H9 (cell line): ENCODE data around the gene RIMBP2. TPM values are rescaled to one million over a fixed set of nuclear protein-coding genes. Genes with fewer than 3 reads are reported as not detected.

Experiments used
- DNase-seq: peaks from one replicate; pipeline ENCODE4 v3.0.0-alpha.2; 2017
- H2AFZ ChIP-seq: one replicate; pipeline ENCODE4 v1.6.1; 2013; ENCODE audit warnings: mild to moderate bottlenecking, low read length, control low read depth, moderate library complexity
- H2AK5ac ChIP-seq: 2 replicates; pipeline ENCODE4 v1.6.1; 2013; ENCODE audit warnings: low read length, control low read depth, mixed read lengths; ENCODE audit not compliant: insufficient read length
- H2BK120ac ChIP-seq: one replicate; pipeline ENCODE4 v1.6.1; 2013; ENCODE audit warnings: low read depth, mild to moderate bottlenecking, low read length, control low read depth, inconsistent platforms; ENCODE audit not compliant: poor library complexity, severe bottlenecking
- H2BK12ac ChIP-seq: 2 replicates; pipeline ENCODE4 v1.6.1; 2013; ENCODE audit warnings: low read length, control low read depth, mixed read lengths, low read depth; ENCODE audit not compliant: insufficient read length
- H2BK15ac ChIP-seq: 2 replicates; pipeline ENCODE4 v1.6.1; 2013; ENCODE audit warnings: low read depth, low read length, control low read depth
- H2BK20ac ChIP-seq: one replicate; pipeline ENCODE4 v1.6.1; 2013; ENCODE audit warnings: low read depth, mild to moderate bottlenecking, low read length, control low read depth, inconsistent platforms; ENCODE audit not compliant: poor library complexity, severe bottlenecking
- H2BK5ac ChIP-seq: 2 replicates; pipeline ENCODE4 v1.6.1; 2013; ENCODE audit warnings: low read length, control low read depth, mixed read lengths; ENCODE audit not compliant: insufficient read length
- H3K14ac ChIP-seq: 2 replicates; pipeline ENCODE4 v1.6.1; 2013; ENCODE audit warnings: low read length, control low read depth; ENCODE audit not compliant: insufficient read depth
- H3K18ac ChIP-seq: 2 replicates; pipeline ENCODE4 v1.6.1; 2013; ENCODE audit warnings: low read depth, mild to moderate bottlenecking, mixed read lengths, low read length, control low read depth; ENCODE audit not compliant: insufficient read length
- H3K23ac ChIP-seq: 2 replicates; pipeline ENCODE4 v1.6.1; 2013; ENCODE audit warnings: low read length, control low read depth, mixed read lengths, low read depth; ENCODE audit not compliant: insufficient read length
- H3K23me2 ChIP-seq: 2 replicates; pipeline ENCODE4 v1.6.1; 2013; ENCODE audit warnings: low read depth, mild to moderate bottlenecking, mixed read lengths, low read length, control low read depth; ENCODE audit not compliant: insufficient read length, poor library complexity, severe bottlenecking
- H3K27ac ChIP-seq: 2 replicates; pipeline ENCODE4 v1.5.1; 2013; ENCODE audit warnings: low read length, control low read depth, mixed read lengths, low read depth; ENCODE audit not compliant: insufficient read length
- H3K27me3 ChIP-seq: 2 replicates; pipeline ENCODE4 v1.6.1; 2013; ENCODE audit warnings: low read length, control low read depth, inconsistent platforms; ENCODE audit not compliant: insufficient read depth
- H3K4ac ChIP-seq: 2 replicates; pipeline ENCODE4 v1.6.1; 2013; ENCODE audit warnings: low read depth, mild to moderate bottlenecking, control low read depth, inconsistent platforms, low read length, moderate library complexity
- H3K4me1 ChIP-seq: 2 replicates; pipeline ENCODE4 v1.6.1; 2013; ENCODE audit warnings: low read length, control low read depth, inconsistent platforms; ENCODE audit not compliant: insufficient read depth
- H3K4me2 ChIP-seq: 2 replicates; pipeline ENCODE4 v1.6.1; 2013; ENCODE audit warnings: low read length, control low read depth, mixed read lengths; ENCODE audit not compliant: insufficient read length, insufficient read depth
- H3K56ac ChIP-seq: 2 replicates; pipeline ENCODE4 v1.6.1; 2013; ENCODE audit warnings: low read depth, mild to moderate bottlenecking, mixed read lengths, low read length, control low read depth; ENCODE audit not compliant: insufficient read length
- H3K79me1 ChIP-seq: 2 replicates; pipeline ENCODE4 v1.6.1; 2013; ENCODE audit warnings: low read depth, mild to moderate bottlenecking, moderate library complexity, low read length, control low read depth, inconsistent platforms; ENCODE audit not compliant: insufficient read depth, poor library complexity, severe bottlenecking
- H3K79me2 ChIP-seq: 2 replicates; pipeline ENCODE4 v1.6.1; 2013; ENCODE audit warnings: low read length, control low read depth, inconsistent platforms; ENCODE audit not compliant: insufficient read depth
- H3K9ac ChIP-seq: 2 replicates; pipeline ENCODE4 v1.6.1; 2013; ENCODE audit warnings: low read length, control low read depth, mixed read lengths; ENCODE audit not compliant: insufficient read length; ENCODE audit errors: extremely low read depth
- H3K9me3 ChIP-seq: one replicate; pipeline ENCODE4 v1.6.1; 2013; ENCODE audit warnings: low read depth, low read length, inconsistent platforms; ENCODE audit not compliant: control insufficient read depth
- H3T11ph ChIP-seq: one replicate; pipeline ENCODE4 v1.6.1; 2013; ENCODE audit warnings: mild to moderate bottlenecking, low read length, control low read depth, inconsistent platforms
- H4K20me1 ChIP-seq: one replicate; pipeline ENCODE4 v1.6.1; 2013; ENCODE audit not compliant: control insufficient read depth, insufficient read length, insufficient read depth
- H4K5ac ChIP-seq: 2 replicates; pipeline ENCODE4 v1.6.1; 2013; ENCODE audit warnings: low read depth, mild to moderate bottlenecking, mixed read lengths, low read length, control low read depth; ENCODE audit not compliant: insufficient read length
- H4K8ac ChIP-seq: replicated peaks from 2 replicates; pipeline ENCODE4 v1.6.1; 2013; ENCODE audit warnings: low read length, control low read depth, mixed read lengths, low read depth; ENCODE audit not compliant: insufficient read length
- H4K91ac ChIP-seq: 2 replicates; pipeline ENCODE4 v1.6.1; 2013; ENCODE audit warnings: low read depth, mild to moderate bottlenecking, moderate library complexity, mixed read lengths, low read length, control low read depth; ENCODE audit not compliant: insufficient read length
- H3K27ac Mint-ChIP-seq, 3 experiments: 2 replicates in 2 of 3; 3 replicates in 1 of 3; pipeline ENCODE4 v1.8.0; 2020 to 2021; ENCODE audit warnings: mixed read lengths in 3 of 3, mild to moderate bottlenecking in 1 of 3, moderate library complexity in 1 of 3
- H3K27me3 Mint-ChIP-seq: 2 replicates; pipeline ENCODE4 v1.8.0; 2021; ENCODE audit warnings: low read depth, mild to moderate bottlenecking, moderate library complexity, mixed read lengths
- H3K36me3 Mint-ChIP-seq, 3 experiments: 2 replicates in 2 of 3; 3 replicates in 1 of 3; pipeline ENCODE4 v1.8.0; 2020 to 2021; ENCODE audit warnings: low read depth in 3 of 3, mixed read lengths in 3 of 3; ENCODE audit not compliant: insufficient read depth in 1 of 3
- H3K4me1 Mint-ChIP-seq, 2 experiments: 2 replicates each; pipeline ENCODE4 v1.8.0; 2020; ENCODE audit warnings: mixed read lengths in 2 of 2
- H3K4me3 Mint-ChIP-seq, 2 experiments: 2 replicates in 1 of 2; 3 replicates in 1 of 2; pipeline ENCODE4 v1.8.0; 2020 to 2021; ENCODE audit warnings: mild to moderate bottlenecking in 2 of 2, mixed read lengths in 2 of 2, moderate library complexity in 1 of 2
- H3K9me3 Mint-ChIP-seq, 2 experiments: 2 replicates in 1 of 2; 3 replicates in 1 of 2; pipeline ENCODE4 v1.8.0; 2020; ENCODE audit warnings: mild to moderate bottlenecking in 2 of 2, mixed read lengths in 2 of 2, moderate library complexity in 1 of 2
- WGBS: extraction: QIAGEN DNeasy Blood & Tissue Kit; methylation state at CpG from one replicate; pipeline ENCODE4 v1.1.7; 2013; ENCODE audit warnings: missing lambda C conversion rate, low lambda C conversion rate, mixed read lengths; ENCODE audit not compliant: insufficient read length; ENCODE audit errors: extremely low coverage; 5-methylcytosine and 5-hydroxymethylcytosine counted together
- total RNA-seq: library from RNA; stranded (reverse); gene quantifications from 2 replicates; pipeline ENCODE4 v1.2.1, GENCODE V29; 2021
- TF ChIP-seq, protein P1 (sequence below): fragments of 200-600 bp; sonication (generic); conservative IDR thresholded peaks from 3 replicates; pipeline ENCODE4 v1.8.0; 2021; ENCODE audit warnings: antibody characterized with exemption, mild to moderate bottlenecking

RIMBP2 gene
- total RNA-seq, 1 experiment from 2014 or later, result 0.70 TPM

DNA sequence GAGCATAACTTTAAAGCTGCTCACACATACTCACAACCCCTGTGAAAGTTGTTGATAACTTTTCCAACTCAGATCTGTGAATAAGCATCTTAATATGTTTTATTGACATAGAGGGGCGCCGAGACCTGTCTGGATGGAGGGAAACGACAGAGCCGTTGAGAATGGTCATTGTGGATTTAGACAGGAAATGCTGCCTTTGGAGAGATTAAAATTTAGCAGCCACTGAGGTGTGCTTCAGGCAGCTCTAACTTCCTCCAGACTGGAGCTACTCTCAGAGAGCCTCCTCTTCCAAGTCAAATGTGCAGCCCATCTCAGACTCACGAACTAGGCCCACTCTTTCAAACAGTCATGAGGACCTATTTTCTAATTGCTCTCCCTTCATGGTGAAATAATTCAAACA lies 90.9 kb downstream of the RIMBP2 start:
- H3K4ac ChIP-seq, result no peak overlapping the region
- no peak overlapping the region for H3K27ac ChIP-seq
- TF ChIP-seq, protein P1, sequence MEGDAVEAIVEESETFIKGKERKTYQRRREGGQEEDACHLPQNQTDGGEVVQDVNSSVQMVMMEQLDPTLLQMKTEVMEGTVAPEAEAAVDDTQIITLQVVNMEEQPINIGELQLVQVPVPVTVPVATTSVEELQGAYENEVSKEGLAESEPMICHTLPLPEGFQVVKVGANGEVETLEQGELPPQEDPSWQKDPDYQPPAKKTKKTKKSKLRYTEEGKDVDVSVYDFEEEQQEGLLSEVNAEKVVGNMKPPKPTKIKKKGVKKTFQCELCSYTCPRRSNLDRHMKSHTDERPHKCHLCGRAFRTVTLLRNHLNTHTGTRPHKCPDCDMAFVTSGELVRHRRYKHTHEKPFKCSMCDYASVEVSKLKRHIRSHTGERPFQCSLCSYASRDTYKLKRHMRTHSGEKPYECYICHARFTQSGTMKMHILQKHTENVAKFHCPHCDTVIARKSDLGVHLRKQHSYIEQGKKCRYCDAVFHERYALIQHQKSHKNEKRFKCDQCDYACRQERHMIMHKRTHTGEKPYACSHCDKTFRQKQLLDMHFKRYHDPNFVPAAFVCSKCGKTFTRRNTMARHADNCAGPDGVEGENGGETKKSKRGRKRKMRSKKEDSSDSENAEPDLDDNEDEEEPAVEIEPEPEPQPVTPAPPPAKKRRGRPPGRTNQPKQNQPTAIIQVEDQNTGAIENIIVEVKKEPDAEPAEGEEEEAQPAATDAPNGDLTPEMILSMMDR, result no peak
- H4K8ac ChIP-seq, result no peak overlapping the region
- no peaks in the 10 kb centered on the region for H3K9me3 ChIP-seq
- Mint-ChIP-seq H3K27me3 (peaks cover 2% of the 10 kb centered on the region; the same call in 1 of the 2 replicates), H3K9me3 (peaks cover 2 to 4% of the 10 kb centered on the region in 2 experiments; a peak in 3 of 5 replicates), H3K27ac (no peak overlapping the region), H3K4me1 (no peaks in the 10 kb centered on the region), H3K36me3 (peaks cover 0 to 1% (median 0%) of the 10 kb centered on the region in 3 experiments; a peak in 4 of 7 replicates), H3K4me3 (no peak overlapping the region)
- no peak overlapping the region for H2AK5ac ChIP-seq
- H2BK12ac ChIP-seq, result no peak overlapping the region
- no peaks in the 10 kb centered on the region for H4K20me1 ChIP-seq
- H3K14ac ChIP-seq, result no peak overlapping the region
- H3K4me1 ChIP-seq, result no peaks in the 10 kb centered on the region
- H2BK5ac ChIP-seq, result no peak overlapping the region
- no peaks in the 10 kb centered on the region for H3K23me2 ChIP-seq
- no peak overlapping the region for H3T11ph ChIP-seq
- H2AFZ ChIP-seq, result no peak overlapping the region
- no peak overlapping the region for H3K23ac ChIP-seq
- WGBS, result no CpG with 5 or more reads among the region's 5 CpGs
- H3K9ac ChIP-seq, result no peak overlapping the region
- H3K79me1 ChIP-seq, result no peaks in the 10 kb centered on the region
- no peak overlapping the region for H4K91ac ChIP-seq
- no peak overlapping the region for H3K4me2 ChIP-seq
- no peak overlapping the region for H2BK15ac ChIP-seq
- no peak overlapping the region for H2BK120ac ChIP-seq
- no peaks in the 10 kb centered on the region for H3K27me3 ChIP-seq
- no peak overlapping the region for H4K5ac ChIP-seq
- H3K18ac ChIP-seq, result no peak overlapping the region
- H2BK20ac ChIP-seq, result no peak overlapping the region
- DNase-seq, result no peak
- H3K79me2 ChIP-seq, result no peaks in the 10 kb centered on the region
- no peak overlapping the region for H3K56ac ChIP-seq
